OCI-LY7 (cell line): Measurements from ENCODE around the gene XRN2. TPM values are rescaled to one million over a fixed set of nuclear protein-coding genes. Genes with fewer than 3 reads are reported as not detected.

Source experiments
- BruUV-seq: library from RNA; stranded (reverse); fragments of 400-500 nt; replicated peaks from 2 replicates; lab custom pipeline; 2021; lab: Mats Ljungman, UMichigan
- CTCF ChIA-PET: fragments of 300-600 bp; sonication (Branson Sonifier 250); formaldehyde crosslinking; loops from one replicate; lab custom pipeline; 2022; ENCODE audit warnings: antibody characterized with exemption; ENCODE audit not compliant: unreplicated experiment; lab: Charles Lee
- POLR2A ChIA-PET: fragments of 300-600 bp; sonication (Branson Sonifier 250); formaldehyde crosslinking; loops from one replicate; lab custom pipeline; 2022; ENCODE audit warnings: antibody characterized with exemption; lab: Charles Lee
- DNase-seq: peaks from one replicate; pipeline ENCODE4 v3.0.0-alpha.2; 2015; ENCODE audit warnings: low spot score
- H2AFZ ChIP-seq: fragments of 200-600 bp; sonication (generic), shearing (Covaris generic); 2 replicates; pipeline ENCODE4 v1.6.1; 2014; ENCODE audit warnings: mild to moderate bottlenecking, antibody characterized with exemption, low read length, moderate library complexity
- H3K27ac ChIP-seq: fragments of 200-600 bp; sonication (generic); 2 replicates; pipeline ENCODE4 v1.5.1; 2014; ENCODE audit warnings: mixed run types, low read depth, mild to moderate bottlenecking, moderate library complexity, low read length, inconsistent platforms; ENCODE audit not compliant: poor library complexity, severe bottlenecking
- H3K36me3 ChIP-seq: fragments of 200-600 bp; sonication (generic); 2 replicates; pipeline ENCODE4 v1.6.1; 2014; ENCODE audit warnings: mild to moderate bottlenecking, antibody characterized with exemption, low read length, moderate library complexity, mixed read lengths; ENCODE audit not compliant: insufficient read depth
- H3K4me1 ChIP-seq: fragments of 200-600 bp; sonication (generic); 2 replicates; pipeline ENCODE4 v1.5.1; 2014; ENCODE audit warnings: mild to moderate bottlenecking, low read length; ENCODE audit not compliant: insufficient read depth, poor library complexity, severe bottlenecking
- H3K4me2 ChIP-seq: fragments of 200-600 bp; sonication (generic); 2 replicates; pipeline ENCODE4 v1.6.1; 2014; ENCODE audit warnings: mild to moderate bottlenecking, low read length
- H3K4me3 ChIP-seq: fragments of 200-600 bp; sonication (generic); 2 replicates; pipeline ENCODE4 v1.5.1; 2014; ENCODE audit warnings: mild to moderate bottlenecking, low read depth, low read length; ENCODE audit not compliant: poor library complexity, severe bottlenecking
- H3K79me2 ChIP-seq: fragments of 200-600 bp; sonication (generic); 2 replicates; pipeline ENCODE4 v1.6.1; 2016; ENCODE audit warnings: low read depth, mild to moderate bottlenecking, low read length, moderate library complexity, mixed read lengths; ENCODE audit not compliant: insufficient read depth
- H3K9me2 ChIP-seq: fragments of 200-600 bp; sonication (generic); 2 replicates; pipeline ENCODE4 v1.6.1; 2016; ENCODE audit warnings: mild to moderate bottlenecking, low read length, mixed read lengths; ENCODE audit not compliant: insufficient read depth
- H3K9me3 ChIP-seq: fragments of 200-600 bp; sonication (generic); 2 replicates; pipeline ENCODE4 v1.6.1; 2014; ENCODE audit warnings: mild to moderate bottlenecking, mixed run types, low read length, mixed read lengths
- H4K20me1 ChIP-seq: fragments of 200-600 bp; sonication (generic); 2 replicates; pipeline ENCODE4 v1.6.1; 2014; ENCODE audit warnings: mild to moderate bottlenecking, antibody characterized with exemption, low read length, moderate library complexity, mixed read lengths; ENCODE audit not compliant: insufficient read depth
- CTCF ChIP-seq: fragments of 200-600 bp; sonication (generic); conservative IDR thresholded peaks from 2 replicates; pipeline ENCODE4 v1.5.1; 2014; ENCODE audit warnings: mild to moderate bottlenecking, antibody characterized with exemption, low read length, moderate library complexity, mixed read lengths
- EZH2phosphoT487 ChIP-seq: fragments of 200-600 bp; sonication (generic); IDR thresholded peaks from 2 replicates; pipeline ENCODE4 v1.6.1; 2018; ENCODE audit warnings: low read depth, borderline replicate concordance, mild to moderate bottlenecking, mixed run types, antibody characterized with exemption, low read length, moderate library complexity, mixed read lengths
- intact Hi-C: fragments of 100-400 bp; cut with micrococcal nuclease; formaldehyde crosslinking; loops from one replicate; pipeline ENCODE4 v1.10.0; 2022; ENCODE audit not compliant: unreplicated experiment
- small RNA-seq: library from RNA; depleted of rRNA; stranded (forward); fragments of <200 nt; gene quantifications from one replicate; pipeline ENCODE3, GENCODE V24; 2014
- total RNA-seq, 2 experiments: library from RNA; depleted of rRNA in 1 of 2; stranded (reverse); fragments of >200 nt in 1 of 2; shearing (Covaris generic) in 1 of 2; gene quantifications; 2 replicates each; pipeline ENCODE4 v1.2.3, GENCODE V29; 2014 to 2022

Gene XRN2
- total RNA-seq, 2 experiments from 2014 or later, result 47.9 to 50.3 TPM

- Histone ChIP-seq H2AFZ (no peak overlapping the region), H3K36me3 (no peaks in the 10 kb centered on the region), H3K4me3 (no peak overlapping the region), H3K9me2 (no peaks in the 10 kb centered on the region), H3K27ac (no peak overlapping the region), H4K20me1 (no peaks in the 10 kb centered on the region), H3K4me1 (no peaks in the 10 kb centered on the region), H3K4me2 (no peak overlapping the region), H3K79me2 (no peaks in the 10 kb centered on the region), H3K9me3 (no peaks in the 10 kb centered on the region)
- ChIA-PET POLR2A (interaction anchor here (0.6 kb wide), 1 partner anchor 1091 kb away, joined by 4 read pairs; no protein-coding TSS in a partner anchor), CTCF (no interaction called here)
- no TSS peak for BruUV-seq
- DNase-seq, result no peak
- intact Hi-C loops, result no loop called here
- TF ChIP-seq EZH2phosphoT487, result no peak
- no peak for TF ChIP-seq CTCF
Measured at GRCh38 chr20:21437248-21437647, 134.1 kb downstream of the XRN2 start.

- intact Hi-C loops, result no loop called here
- Histone ChIP-seq H3K27ac (no peak overlapping the region), H3K79me2 (no peaks in the 10 kb centered on the region), H3K4me3 (no peak overlapping the region), H3K9me3 (no peaks in the 10 kb centered on the region), H3K9me2 (no peaks in the 10 kb centered on the region), H2AFZ (no peak overlapping the region), H4K20me1 (no peaks in the 10 kb centered on the region), H3K4me1 (no peaks in the 10 kb centered on the region), H3K36me3 (no peaks in the 10 kb centered on the region), H3K4me2 (no peak overlapping the region)
- BruUV-seq, result no TSS peak
- no peak for DNase-seq
- TF ChIP-seq EZH2phosphoT487 (no peak), CTCF (no peak)
- ChIA-PET POLR2A (interaction anchor here (0.6 kb wide), 1 partner anchor 1090 kb away, joined by 4 read pairs; no protein-coding TSS in a partner anchor), CTCF (no interaction called here)
Measured at GRCh38 chr20:21437816-21438215, 134.7 kb downstream of the XRN2 start.

Small RNA genes lying within 50 kb of the gene (small RNA-seq; reads per million reads assigned to genes)
- not detected for gene RN7SKP140

Other genes with a start within 250 kb of the XRN2 start
- gene LINC00237, start 197.0 kb upstream of the XRN2 start, total RNA-seq (2014; rRNA removed; shearing (Covaris generic)), result not detected in 2 replicates
- not detected in 2 replicates for gene LINC00237, start 197.0 kb upstream of the XRN2 start, total RNA-seq (2022)
- gene KIZ, start 177.2 kb upstream of the XRN2 start, total RNA-seq (2014; rRNA removed; shearing (Covaris generic)), result 16.0 and 21.6 TPM in 2 replicates
- 23.7 and 34.1 TPM in 2 replicates for gene KIZ, start 177.2 kb upstream of the XRN2 start, total RNA-seq (2022)
- gene NKX2-4, start 94.2 kb downstream of the XRN2 start, total RNA-seq (2014; rRNA removed; shearing (Covaris generic)), result not detected in 2 replicates
- gene NKX2-4, start 94.2 kb downstream of the XRN2 start, total RNA-seq (2022), result not detected in 2 replicates
- gene NKX2-2, start 210.7 kb downstream of the XRN2 start, total RNA-seq (2014; rRNA removed; shearing (Covaris generic)), result not detected in 2 replicates
- not detected in 2 replicates for gene NKX2-2, start 210.7 kb downstream of the XRN2 start, total RNA-seq (2022)